Spleen (tissue), 11 donors: ENCODE results near the gene MEOX2. TPM values are rescaled to one million over a fixed set of nuclear protein-coding genes. Genes with fewer than 3 reads are reported as not detected.

Experiments used
- DNase-seq: peaks from one replicate; pipeline ENCODE4 v3.0.0-alpha.2; 2020
- H3K27ac ChIP-seq, 8 donors: fragments of 200-600 bp; sonication (generic) in 7 of 8; 1 replicate in 4 of 8; 2 replicates in 4 of 8; pipeline versions ENCODE4 v1.5.0 to v1.8.0; 2016 to 2021; ENCODE audit warnings: inconsistent platforms in 4 of 8, mild to moderate bottlenecking in 4 of 8, moderate library complexity in 1 of 8
- H3K27me3 ChIP-seq, 7 donors: fragments of 200-600 bp; sonication (generic) in 6 of 7; replicated peaks in 1 of 7; 1 replicate in 4 of 7; 2 replicates in 3 of 7; pipeline versions ENCODE4 v1.5.0 to v1.8.0; 2016 to 2021; ENCODE audit warnings: inconsistent platforms in 3 of 7, mild to moderate bottlenecking in 1 of 7
- H3K36me3 ChIP-seq, 6 donors: fragments of 200-600 bp; sonication (generic) in 5 of 6; 1 replicate in 4 of 6; 2 replicates in 2 of 6; pipeline versions ENCODE4 v1.5.0 to v1.8.0; 2016 to 2021; ENCODE audit warnings: inconsistent platforms in 2 of 6
- H3K4me1 ChIP-seq, 6 donors: fragments of 200-600 bp; sonication (generic) in 5 of 6; 1 replicate in 3 of 6; 2 replicates in 3 of 6; pipeline versions ENCODE4 v1.5.0 to v1.8.0; 2016 to 2021; ENCODE audit warnings: inconsistent platforms in 3 of 6
- H3K4me3 ChIP-seq, 8 donors: fragments of 200-600 bp; sonication (generic) in 7 of 8; 1 replicate in 4 of 8; 2 replicates in 4 of 8; pipeline versions ENCODE4 v1.5.0 to v1.8.0; 2016 to 2021; ENCODE audit warnings: inconsistent platforms in 4 of 8, mild to moderate bottlenecking in 4 of 8, moderate library complexity in 2 of 8
- H3K9me3 ChIP-seq, 8 donors: fragments of 200-600 bp; sonication (generic) in 7 of 8; 1 replicate in 4 of 8; 2 replicates in 4 of 8; pipeline versions ENCODE4 v1.5.0 to v1.8.0; 2016 to 2021; ENCODE audit warnings: inconsistent platforms in 4 of 8
- CTCF ChIP-seq, 11 experiments: fragments of 200-600 bp in 7 of 11; fragments of 450-650 bp in 4 of 11; sonication (generic) in 4 of 11; IDR thresholded peaks in 8 of 11; conservative IDR thresholded peaks in 3 of 11; 1 replicate in 7 of 11; 2 replicates in 4 of 11; pipeline versions ENCODE4 v1.4.0 to v1.8.0; 2016 to 2021; ENCODE audit warnings: antibody characterized with exemption in 11 of 11, inconsistent platforms in 4 of 11, mild to moderate bottlenecking in 1 of 11
- POLR2A ChIP-seq, 3 donors: fragments of 450-650 bp; IDR thresholded peaks; one replicate each; pipeline ENCODE4 v1.5.1; 2017; ENCODE audit warnings: antibody characterized with exemption in 3 of 3, mild to moderate bottlenecking in 1 of 3
- POLR2AphosphoS5 ChIP-seq, 3 donors: sonication (generic); formaldehyde crosslinking; IDR thresholded peaks; one replicate each; pipeline ENCODE4 v1.5.1; 2017; ENCODE audit warnings: antibody characterized with exemption in 3 of 3
- WGBS, 5 donors: extraction: QIAGEN DNeasy Blood & Tissue Kit in 3 of 5; methylation state at CpG; one replicate each; pipeline versions ENCODE4 v1.1.5 to v1.1.7; 2013 to 2018; 5-methylcytosine and 5-hydroxymethylcytosine counted together
- intact Hi-C: fragments of 100-400 bp; cut with DNase I; formaldehyde crosslinking; loops from one replicate; pipeline ENCODE4 v1.15.0; 2023; ENCODE audit warnings: low total_unique reads
- polyA plus RNA-seq, 3 donors: library from polyadenylated mRNA; stranded (reverse); fragments of 200-250 nt; gene quantifications; one replicate each; pipeline ENCODE4 v1.2.1, GENCODE V29; 2013
- total RNA-seq, 7 donors: library from RNA; depleted of rRNA in 3 of 7; stranded (reverse); fragments of >200 nt in 3 of 7; fragmentation: NEBNext Ultra II Directional in 4 of 7; extraction: Animal tissue kit (Norgen Biotek cat#: 25700) in 4 of 7; gene quantifications; one replicate each; pipeline versions ENCODE4 v1.1.0 to v1.2.1, GENCODE V29; 2016 to 2021
- donor health status: healthy with polysubstance abuse.
- donor health status: DM: no; HTN: no; CAD: no; lungs with moderate emphysema.
- donor health status: DM: no; HTN: no; CAD: no.
- donor health status: Bipolar disorder and iron deficiency.
- donor health status: healthy.
- donor health status: DM: no; HTN: no; CAD: no.
- donor health status: DM: yes; HTN: yes; CAD: no.

Gene MEOX2
- total and polyA plus RNA-seq, 10 donors, result 0.24 to 1.2 (median 0.64) TPM; not detected in 1

- WGBS, 5 donors, result 57 to 75% (median 68%) methylated on average over 1 of the region's 1 CpG
- Histone ChIP-seq H3K36me3 (no peaks in the 10 kb centered on the region), H3K9me3 (peaks cover 0 to 6% (median 0%) of the 10 kb centered on the region in 8 donors), H3K27ac (no peak overlapping the region), H3K4me1 (no peaks in the 10 kb centered on the region), H3K4me3 (no peak overlapping the region), H3K27me3 (no peaks in the 10 kb centered on the region)
- intact Hi-C loops, result no loop called here
- DNase-seq, result no peak
- TF ChIP-seq POLR2AphosphoS5 (IDR thresholded peaks at IDR 0.05) (no peak), POLR2A (IDR thresholded peaks at IDR 0.05) (no peak), CTCF (IDR thresholded peaks at IDR 0.05 in 8 of 11, conservative IDR thresholded peaks at IDR 0.05 in 3 of 11) (no peak)
Observed at GRCh38 chr7:15628876-15629275, 57.6 kb downstream of the MEOX2 start.

- TF ChIP-seq POLR2A (IDR thresholded peaks at IDR 0.05) (no peak), POLR2AphosphoS5 (IDR thresholded peaks at IDR 0.05) (no peak), CTCF (IDR thresholded peaks at IDR 0.05 in 8 of 11, conservative IDR thresholded peaks at IDR 0.05 in 3 of 11) (no peak)
- H3K27ac ChIP-seq, result no peak overlapping the region
- WGBS, 5 donors, result 80 to 97% (median 88%) methylated on average over 1 of the region's 1 CpG
- no peaks in the 10 kb centered on the region for H3K4me1 ChIP-seq
- H3K4me3 ChIP-seq, result no peak overlapping the region
- no peak for DNase-seq
- no peaks in the 10 kb centered on the region for H3K36me3 ChIP-seq
- intact Hi-C loops, result no loop called here
- H3K9me3 ChIP-seq, result peaks cover 0 to 6% (median 0%) of the 10 kb centered on the region in 8 donors
- H3K27me3 ChIP-seq, result no peaks in the 10 kb centered on the region
Observed at GRCh38 chr7:15626041-15626440, 60.4 kb downstream of the MEOX2 start.

GRCh38 chr7:15625466-15625865 is 61.0 kb downstream of the MEOX2 start:
- H3K27ac ChIP-seq, result no peak overlapping the region
- TF ChIP-seq POLR2A (IDR thresholded peaks at IDR 0.05), result no peak
- TF ChIP-seq POLR2AphosphoS5 (IDR thresholded peaks at IDR 0.05), result no peak
- TF ChIP-seq CTCF (IDR thresholded peaks at IDR 0.05 in 8 of 11, conservative IDR thresholded peaks at IDR 0.05 in 3 of 11), result no peak
- no peaks in the 10 kb centered on the region for H3K27me3 ChIP-seq
- intact Hi-C loops, result no loop called here
- WGBS, 5 donors, result 73 to 94% (median 80%) methylated on average over 1 of the region's 1 CpG
- peaks cover 0 to 6% (median 0%) of the 10 kb centered on the region in 8 donors for H3K9me3 ChIP-seq
- no peak for DNase-seq
- H3K36me3 ChIP-seq, result no peaks in the 10 kb centered on the region
- no peak overlapping the region for H3K4me3 ChIP-seq
- H3K4me1 ChIP-seq, result no peaks in the 10 kb centered on the region

GRCh38 chr7:15621468-15621867 is 65.0 kb downstream of the MEOX2 start:
- Histone ChIP-seq H3K27me3 (no peaks in the 10 kb centered on the region), H3K4me1 (no peaks in the 10 kb centered on the region), H3K36me3 (no peaks in the 10 kb centered on the region), H3K9me3 (peaks cover 0 to 6% (median 0%) of the 10 kb centered on the region in 8 donors), H3K4me3 (no peak overlapping the region), H3K27ac (no peak overlapping the region)
- no peak for DNase-seq
- intact Hi-C loops, result no loop called here
- 85 to 96% (median 91%) methylated on average over 2 of the region's 2 CpGs for WGBS, 5 donors
- TF ChIP-seq CTCF (IDR thresholded peaks at IDR 0.05 in 8 of 11, conservative IDR thresholded peaks at IDR 0.05 in 3 of 11) (no peak), POLR2A (IDR thresholded peaks at IDR 0.05) (no peak), POLR2AphosphoS5 (IDR thresholded peaks at IDR 0.05) (no peak)
